Transverse colon (tissue), 4 donors: ENCODE results near the gene MMP13. TPM values are rescaled to one million over a fixed set of nuclear protein-coding genes. Genes with fewer than 3 reads are reported as not detected.

ENCODE experiments used
- DNase-seq: peaks from one replicate; pipeline ENCODE4 v3.0.0-alpha.2; 2019
- H3K27ac ChIP-seq, 4 donors: fragments of 200-600 bp; sonication (generic); 2 replicates each; pipeline ENCODE4 v1.5.1; 2016 to 2018; ENCODE audit warnings: inconsistent platforms in 4 of 4
- H3K27me3 ChIP-seq: fragments of 200-600 bp; sonication (generic); 2 replicates; pipeline ENCODE4 v1.5.1; 2017; ENCODE audit warnings: inconsistent platforms
- H3K36me3 ChIP-seq, 4 donors: fragments of 200-600 bp; sonication (generic); 2 replicates each; pipeline ENCODE4 v1.5.1; 2017 to 2019; ENCODE audit warnings: inconsistent platforms in 4 of 4
- H3K4me1 ChIP-seq, 4 donors: fragments of 200-600 bp; sonication (generic); 2 replicates each; pipeline ENCODE4 v1.5.1; 2017 to 2020; ENCODE audit warnings: inconsistent platforms in 4 of 4
- H3K4me3 ChIP-seq, 4 donors: fragments of 200-600 bp; sonication (generic); 1 replicate in 1 of 4; 2 replicates in 3 of 4; pipeline versions ENCODE4 v1.5.1 to v1.6.1; 2017 to 2019; ENCODE audit warnings: inconsistent platforms in 4 of 4
- H3K9me3 ChIP-seq, 2 donors: fragments of 200-600 bp; sonication (generic); 2 replicates each; pipeline ENCODE4 v1.5.1; 2017 to 2019; ENCODE audit warnings: inconsistent platforms in 2 of 2
- CTCF ChIP-seq, 5 experiments: fragments of 200-600 bp in 3 of 5; fragments of 450-650 bp in 2 of 5; sonication (generic) in 3 of 5; IDR thresholded peaks; 1 replicate in 2 of 5; 2 replicates in 3 of 5; pipeline ENCODE4 v1.5.1; 2016 to 2017; ENCODE audit warnings: antibody characterized with exemption in 5 of 5, inconsistent platforms in 3 of 5, mild to moderate bottlenecking in 2 of 5, moderate library complexity in 1 of 5
- EP300 ChIP-seq: sonication (generic); formaldehyde crosslinking; IDR thresholded peaks from one replicate; pipeline ENCODE4 v1.6.1; 2017; ENCODE audit warnings: antibody characterized with exemption, low read depth
- POLR2A ChIP-seq: fragments of 450-650 bp; IDR thresholded peaks from one replicate; pipeline ENCODE4 v1.6.1; 2016; ENCODE audit warnings: antibody characterized with exemption, mild to moderate bottlenecking, moderate library complexity
- POLR2AphosphoS5 ChIP-seq, 3 donors: sonication (generic); formaldehyde crosslinking; IDR thresholded peaks; one replicate each; pipeline ENCODE4 v1.6.1; 2016; ENCODE audit warnings: antibody characterized with exemption in 3 of 3
- whole genome bisulfite sequencing, 2 donors: methylation state at CpG; one replicate each; pipeline ENCODE4 v1.1.5; 2018; ENCODE audit warnings: low coverage in 1 of 2; 5-methylcytosine and 5-hydroxymethylcytosine counted together
- in situ Hi-C, 4 donors: fragments of 200-750 bp; cut with MboI; loops; one replicate each; pipeline versions ENCODE4 v1.15.0 to v1.15.1; 2017; ENCODE audit warnings: low sequenced_read_pairs in 3 of 4, low pct_ligation_motif_present in 1 of 4, low pct_unique_long_range_greater_than_20kb in 1 of 4
- intact Hi-C: fragments of 100-400 bp; cut with DNase I; formaldehyde crosslinking; loops from one replicate; pipeline ENCODE4 v1.15.1; 2023; ENCODE audit warnings: low total_unique reads
- total RNA-seq, 4 donors: library from RNA; depleted of rRNA; stranded (reverse); fragments of >200 nt; gene quantifications; one replicate each; pipeline ENCODE4 v1.1.0, GENCODE V29; 2016

MMP13 gene
- total RNA-seq, 4 donors from 2014 or later: not detected

- peaks cover 0 to 58% (median 9%) of the 10 kb centered on the region in 4 donors for H3K4me1 ChIP-seq
- no peak overlapping the region for H3K27ac ChIP-seq
- in situ Hi-C loops (loop anchor here in 2 of 4 donors (25.0 kb wide), 2 partner anchors 190 to 440 kb away; no protein-coding TSS in a partner anchor), intact Hi-C loops (no loop called here)
- no peak for TF ChIP-seq CTCF (IDR thresholded peaks at IDR 0.05)
- TF ChIP-seq POLR2AphosphoS5 (IDR thresholded peaks at IDR 0.05): no peak
- TF ChIP-seq POLR2A: no peak
- TF ChIP-seq EP300: no peak
- H3K36me3 ChIP-seq: no peaks in the 10 kb centered on the region
- no peaks in the 10 kb centered on the region for H3K27me3 ChIP-seq
- H3K4me3 ChIP-seq: no peak overlapping the region
- H3K9me3 ChIP-seq: no peaks in the 10 kb centered on the region
- DNase-seq: no peak
These were observed 27.9 kb downstream of the MMP13 start for GRCh38 chr11:102927624-102927990.

- H3K27ac ChIP-seq: no peak overlapping the region
- WGBS, 2 donors: 66 to 79% methylated on average over 6 of the region's 6 CpGs
These were observed 28.4 kb downstream of the MMP13 start for GRCh38 chr11:102926961-102927623.

GRCh38 chr11:102926517-102926916 lies 29.0 kb downstream of the MMP13 start:
- no peak overlapping the region for H3K4me3 ChIP-seq
- in situ Hi-C loops (loop anchor here in 2 of 4 donors (25.0 kb wide), 2 partner anchors 189 to 439 kb away; no protein-coding TSS in a partner anchor), intact Hi-C loops (no loop called here)
- H3K4me1 ChIP-seq: peaks cover 0 to 58% (median 9%) of the 10 kb centered on the region in 4 donors
- no peaks in the 10 kb centered on the region for H3K9me3 ChIP-seq
- no peaks in the 10 kb centered on the region for H3K36me3 ChIP-seq
- DNase-seq: peak; percentile 10
- H3K27me3 ChIP-seq: no peaks in the 10 kb centered on the region
- no peak for TF ChIP-seq CTCF (IDR thresholded peaks at IDR 0.05)
- no peak for TF ChIP-seq EP300
- no peak for TF ChIP-seq POLR2AphosphoS5 (IDR thresholded peaks at IDR 0.05)
- TF ChIP-seq POLR2A: no peak
- H3K27ac ChIP-seq: peak overlapping the region in 1 of 4 donors; percentile 9

More at GRCh38 chr11:102926961-102927623, 28.4 kb downstream of the MMP13 start:
- Histone ChIP-seq H3K4me1 (peaks cover 0 to 58% (median 9%) of the 10 kb centered on the region in 4 donors), H3K36me3 (no peaks in the 10 kb centered on the region), H3K27me3 (no peaks in the 10 kb centered on the region), H3K4me3 (no peak overlapping the region), H3K9me3 (no peaks in the 10 kb centered on the region)
- in situ Hi-C loops: loop anchor here in 2 of 4 donors (25.0 kb wide), 2 partner anchors 190 to 440 kb away; no protein-coding TSS in a partner anchor
- intact Hi-C loops: no loop called here
- DNase-seq: no peak
- no peak for TF ChIP-seq POLR2AphosphoS5 (IDR thresholded peaks at IDR 0.05)
- TF ChIP-seq EP300: no peak
- TF ChIP-seq POLR2A: no peak
- no peak for TF ChIP-seq CTCF (IDR thresholded peaks at IDR 0.05)

DNA sequence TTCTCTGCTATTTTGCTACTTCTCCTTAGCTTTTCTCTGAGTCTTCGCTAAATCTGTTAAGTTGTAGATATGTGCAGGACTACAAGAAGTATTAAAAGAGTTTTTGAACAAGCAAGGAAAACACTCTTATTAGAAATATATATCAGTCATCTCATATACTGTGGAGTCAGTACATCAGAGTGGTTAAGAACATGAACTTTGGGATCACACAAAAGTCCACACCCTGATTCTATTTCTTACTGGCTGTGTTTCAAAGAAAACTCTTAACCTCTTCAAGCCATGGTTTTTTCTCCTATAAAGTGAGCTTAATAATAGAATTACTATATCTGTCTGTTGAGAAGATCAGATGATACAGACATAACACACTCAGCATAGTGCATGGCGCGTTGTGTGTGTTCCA lies 29.5 kb downstream of the MMP13 start:
- 82 to 92% methylated on average over 3 of the region's 3 CpGs for WGBS, 2 donors
- intact Hi-C loops: no loop called here
- DNase-seq: no peak

More for the DNA sequence above, 29.5 kb downstream of the MMP13 start:
- Histone ChIP-seq H3K27me3 (no peaks in the 10 kb centered on the region), H3K4me3 (no peak overlapping the region), H3K27ac (peak overlapping the region in 1 of 4 donors; percentile 9), H3K4me1 (peaks cover 0 to 58% (median 9%) of the 10 kb centered on the region in 4 donors), H3K9me3 (no peaks in the 10 kb centered on the region), H3K36me3 (no peaks in the 10 kb centered on the region)
- in situ Hi-C loops: loop anchor here in 2 of 4 donors (25.0 kb wide), 2 partner anchors 189 to 439 kb away; no protein-coding TSS in a partner anchor
- TF ChIP-seq EP300 (no peak), POLR2A (no peak)
